GM12892 (cell line): ENCODE results near the gene PAXX.

Source experiments
- POLR2A ChIP-seq: IDR thresholded peaks from 2 replicates; pipeline ENCODE4 v1.6.1; 2011; ENCODE audit warnings: low read depth, low read length, control low read depth
- POLR2AphosphoS5 ChIP-seq: IDR thresholded peaks from 2 replicates; pipeline ENCODE4 v1.6.1; 2011; ENCODE audit warnings: low read depth, low read length, control low read depth

- TF ChIP-seq POLR2A (no peak), POLR2AphosphoS5 (no peak)
Observed at GRCh38 chr9:137037035-137037434, 44.8 kb downstream of the PAXX start.
